GM18951 (cell line): ENCODE results near the gene CPEB4.

Source experiments
- POLR2A ChIP-seq: IDR thresholded peaks from 4 replicates; pipeline ENCODE4 v1.6.1; 2011; ENCODE audit warnings: mild to moderate bottlenecking; ENCODE audit not compliant: insufficient read length, insufficient read depth; ENCODE audit errors: extremely low read depth
- in situ Hi-C: fragments of 300-500 bp; cut with MboI; formaldehyde crosslinking; loops from one replicate; pipeline ENCODE4 v1.12.0; 2022; ENCODE audit warnings: low sequenced_read_pairs, mixed read lengths, inconsistent platforms; ENCODE audit not compliant: unreplicated experiment

The CPEB4 gene

GRCh38 chr5:173853370-173854131 lies 34.6 kb upstream of the CPEB4 start:
- in situ Hi-C loops: no loop called here

GRCh38 chr5:173855162-173855994 lies 32.8 kb upstream of the CPEB4 start:
- in situ Hi-C loops: no loop called here
- TF ChIP-seq POLR2A: no peak

More at GRCh38 chr5:173853370-173854131, 34.6 kb upstream of the CPEB4 start:
- TF ChIP-seq POLR2A: no peak

GRCh38 chr5:173855995-173856656 lies 32.0 kb upstream of the CPEB4 start:
- TF ChIP-seq POLR2A: no peak
- in situ Hi-C loops: no loop called here

GRCh38 chr5:173857234-173857633 lies 30.9 kb upstream of the CPEB4 start:
- no peak for TF ChIP-seq POLR2A
- in situ Hi-C loops: no loop called here

GRCh38 chr5:173858021-173858669 lies 30.0 kb upstream of the CPEB4 start:
- TF ChIP-seq POLR2A: no peak

GRCh38 chr5:173858670-173859407 lies 29.3 kb upstream of the CPEB4 start:
- in situ Hi-C loops: no loop called here
- TF ChIP-seq POLR2A: no peak

More at GRCh38 chr5:173858021-173858669, 30.0 kb upstream of the CPEB4 start:
- in situ Hi-C loops: no loop called here

- no peak for TF ChIP-seq POLR2A
- in situ Hi-C loops: no loop called here
Measured at GRCh38 chr5:173859408-173860159, 28.6 kb upstream of the CPEB4 start.

- no peak for TF ChIP-seq POLR2A
- in situ Hi-C loops: no loop called here
Measured at GRCh38 chr5:173862047-173862477, 26.1 kb upstream of the CPEB4 start.

GRCh38 chr5:173863359-173863758 lies 24.8 kb upstream of the CPEB4 start:
- in situ Hi-C loops: no loop called here
- no peak for TF ChIP-seq POLR2A

GRCh38 chr5:173864126-173865050 lies 23.8 kb upstream of the CPEB4 start:
- TF ChIP-seq POLR2A: no peak
- in situ Hi-C loops: no loop called here

GRCh38 chr5:173866243-173866857 lies 21.8 kb upstream of the CPEB4 start:
- in situ Hi-C loops: no loop called here
- no peak for TF ChIP-seq POLR2A
